Activated gamma-delta T cell treated with anti-CD3 and anti-CD28 coated beads, Interleukin-2, amount 50 U/mL, for 16 hours (primary cell): ENCODE measurements around the gene PRMT6.
A peak's percentile ranks its signal among the peaks of the same experiment; 100 is the strongest.
"Not testable (repeated sequence)": the region's sequence is repeated elsewhere in the genome, so short reads cannot be mapped to it uniquely, and the experiment has no call there.

ENCODE experiments used
- DNase-seq: peaks from one replicate; pipeline ENCODE4 v3.0.0-alpha.2; 2020; ENCODE audit warnings: low read depth

PRMT6 gene

DNA sequence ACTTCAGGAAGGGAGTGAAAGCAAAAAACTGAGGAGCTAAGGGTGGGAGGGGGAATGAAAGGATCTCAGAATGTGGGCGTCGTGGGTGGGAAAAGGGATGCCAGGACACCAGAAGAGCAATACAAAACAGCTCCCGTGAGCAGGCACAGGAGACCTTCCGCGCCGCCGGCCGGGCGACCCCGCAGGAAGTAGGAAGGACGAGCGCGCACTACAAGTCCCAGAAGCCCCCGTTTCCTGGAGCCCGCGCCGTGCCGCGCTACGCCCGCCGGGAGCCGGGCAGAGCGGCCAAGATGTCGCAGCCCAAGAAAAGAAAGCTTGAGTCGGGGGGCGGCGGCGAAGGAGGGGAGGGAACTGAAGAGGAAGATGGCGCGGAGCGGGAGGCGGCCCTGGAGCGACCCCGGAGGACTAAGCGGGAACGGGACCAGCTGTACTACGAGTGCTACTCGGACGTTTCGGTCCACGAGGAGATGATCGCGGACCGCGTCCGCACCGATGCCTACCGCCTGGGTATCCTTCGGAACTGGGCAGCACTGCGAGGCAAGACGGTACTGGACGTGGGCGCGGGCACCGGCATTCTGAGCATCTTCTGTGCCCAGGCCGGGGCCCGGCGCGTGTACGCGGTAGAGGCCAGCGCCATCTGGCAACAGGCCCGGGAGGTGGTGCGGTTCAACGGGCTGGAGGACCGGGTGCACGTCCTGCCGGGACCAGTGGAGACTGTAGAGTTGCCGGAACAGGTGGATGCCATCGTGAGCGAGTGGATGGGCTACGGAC, at the start of gene PRMT6:
Gene PRMT6 (plus strand): TSS at position 249 of the 771 bp plus-strand sequence. CDS start 42 bp downstream, at position 291.
- DNase-seq = peak; percentile 72

DNA sequence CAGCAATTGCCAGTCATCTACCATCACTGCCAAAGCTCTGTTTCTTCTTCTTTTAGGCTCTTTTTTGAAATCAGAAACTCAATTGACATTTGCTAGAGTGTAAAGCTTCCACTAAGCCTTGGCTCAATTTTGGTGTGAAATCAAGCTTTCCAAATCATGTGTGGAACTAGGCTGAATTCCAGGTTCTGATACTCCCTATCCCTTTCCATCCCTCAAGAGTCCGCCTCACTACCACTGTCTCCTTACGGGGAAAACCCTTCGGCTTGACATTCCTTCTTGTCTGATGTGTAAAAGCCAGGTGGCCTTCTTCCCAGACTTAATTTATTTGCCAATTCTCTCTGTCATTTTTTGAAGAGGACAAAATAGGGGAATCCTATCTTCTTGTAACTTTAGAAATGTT, 47.2 kb upstream of the PRMT6 start:
- DNase-seq = no peak

DNA sequence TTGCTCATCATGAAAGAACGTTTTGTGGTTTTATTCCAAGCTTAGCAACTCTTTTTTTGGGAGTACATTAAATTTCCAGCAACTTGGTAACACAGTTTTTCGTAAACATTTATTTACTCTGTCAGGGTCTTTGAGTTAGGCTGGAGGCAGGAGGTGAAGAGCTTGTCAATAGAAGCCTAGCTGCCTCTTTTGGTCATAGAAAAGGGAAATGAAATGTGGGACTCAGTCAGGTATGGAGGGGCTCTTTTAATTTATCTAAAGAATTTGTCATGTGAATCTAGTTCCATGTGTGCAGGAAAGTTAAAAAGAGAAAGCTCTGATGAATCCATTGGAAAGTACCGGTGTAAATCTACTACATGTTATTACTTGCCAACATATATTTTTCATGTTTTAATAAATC, 45.9 kb upstream of the PRMT6 start:
- DNase-seq = no peak

DNA sequence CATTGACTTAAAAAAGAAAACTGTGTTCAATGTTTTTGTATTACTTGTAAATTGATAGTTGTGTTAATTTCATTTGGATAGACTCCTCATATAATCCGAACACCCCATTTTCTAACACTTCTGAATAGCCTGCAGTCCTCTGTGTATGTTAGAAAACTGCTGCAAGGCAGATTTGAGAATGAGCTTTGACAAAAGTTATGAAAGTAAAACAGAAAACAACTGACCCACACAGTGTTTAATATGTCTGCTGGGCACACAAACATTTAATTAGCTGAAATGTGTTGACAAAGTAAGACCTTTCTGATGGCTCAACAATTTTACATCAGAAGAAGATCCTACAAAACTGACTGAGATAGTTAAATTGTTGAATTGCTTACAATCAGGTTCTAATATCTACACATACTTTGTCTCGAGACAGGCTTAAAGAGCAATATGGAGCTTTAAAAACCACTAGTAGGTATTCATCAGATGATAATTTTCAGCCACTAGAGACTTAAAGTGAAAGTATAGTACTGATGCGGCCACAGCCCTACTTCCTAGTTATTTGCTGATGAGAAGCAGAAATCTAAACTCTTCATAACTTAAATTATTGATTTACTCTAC, 40.0 kb upstream of the PRMT6 start:
- DNase-seq = no peak

DNA sequence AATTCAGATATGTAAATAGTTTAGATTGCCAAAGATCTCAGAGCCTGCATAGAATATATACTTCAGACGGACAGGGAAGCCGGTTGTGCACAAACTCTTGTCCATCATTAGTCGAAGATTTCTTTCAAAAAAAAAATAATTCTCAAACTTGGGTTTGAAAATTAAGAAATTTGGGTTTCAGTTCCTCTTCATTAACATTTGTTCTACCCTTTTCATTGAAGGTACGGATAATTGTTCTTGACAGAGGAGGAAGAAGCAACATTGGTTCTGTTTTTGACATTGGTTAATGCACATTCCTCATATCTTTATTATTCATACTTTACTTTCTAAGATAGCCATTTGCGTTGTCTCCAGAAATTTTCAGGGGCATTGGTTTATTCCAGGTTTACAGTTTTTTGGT, 38.0 kb upstream of the PRMT6 start:
- no peak for DNase-seq

DNA sequence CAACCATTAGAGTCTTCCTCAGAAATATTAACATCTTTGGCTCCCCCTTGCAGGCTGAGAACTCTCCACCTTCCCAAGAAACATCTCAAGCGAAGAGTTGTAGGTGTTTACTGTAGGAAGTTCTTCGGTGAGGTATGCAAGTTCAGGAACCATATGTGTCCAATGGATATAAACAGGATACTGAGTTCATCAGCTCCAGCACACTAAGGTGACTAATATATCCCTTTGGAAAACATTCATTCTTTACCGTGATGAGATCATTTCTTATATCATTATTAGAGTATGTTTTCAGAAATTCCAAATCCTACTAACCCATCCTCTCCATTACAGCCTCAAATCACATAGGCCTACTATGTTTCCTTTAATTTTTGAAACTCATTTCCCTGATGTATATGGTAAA, 37.3 kb upstream of the PRMT6 start:
- DNase-seq = no peak

DNA sequence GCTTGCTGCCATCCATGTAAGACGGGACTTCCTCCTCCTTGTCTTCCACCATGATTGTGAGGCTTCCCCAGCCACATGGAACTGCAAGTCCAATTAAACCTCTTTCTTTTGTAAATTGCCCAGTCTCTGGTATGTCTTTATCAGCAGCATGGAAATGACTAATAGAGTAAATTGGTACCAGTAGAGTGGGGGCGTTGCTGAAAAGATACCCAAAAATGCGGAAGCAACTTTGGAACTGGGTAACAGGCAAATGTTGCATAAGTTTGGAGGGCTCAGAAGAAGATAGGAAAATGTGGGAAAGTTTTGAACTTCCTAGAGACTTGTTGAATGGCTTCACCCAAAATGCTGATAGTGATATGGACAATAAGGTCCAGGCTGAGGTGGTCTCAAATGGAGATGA, 17.6 kb upstream of the PRMT6 start:
- DNase-seq = not testable (repeated sequence)

DNA sequence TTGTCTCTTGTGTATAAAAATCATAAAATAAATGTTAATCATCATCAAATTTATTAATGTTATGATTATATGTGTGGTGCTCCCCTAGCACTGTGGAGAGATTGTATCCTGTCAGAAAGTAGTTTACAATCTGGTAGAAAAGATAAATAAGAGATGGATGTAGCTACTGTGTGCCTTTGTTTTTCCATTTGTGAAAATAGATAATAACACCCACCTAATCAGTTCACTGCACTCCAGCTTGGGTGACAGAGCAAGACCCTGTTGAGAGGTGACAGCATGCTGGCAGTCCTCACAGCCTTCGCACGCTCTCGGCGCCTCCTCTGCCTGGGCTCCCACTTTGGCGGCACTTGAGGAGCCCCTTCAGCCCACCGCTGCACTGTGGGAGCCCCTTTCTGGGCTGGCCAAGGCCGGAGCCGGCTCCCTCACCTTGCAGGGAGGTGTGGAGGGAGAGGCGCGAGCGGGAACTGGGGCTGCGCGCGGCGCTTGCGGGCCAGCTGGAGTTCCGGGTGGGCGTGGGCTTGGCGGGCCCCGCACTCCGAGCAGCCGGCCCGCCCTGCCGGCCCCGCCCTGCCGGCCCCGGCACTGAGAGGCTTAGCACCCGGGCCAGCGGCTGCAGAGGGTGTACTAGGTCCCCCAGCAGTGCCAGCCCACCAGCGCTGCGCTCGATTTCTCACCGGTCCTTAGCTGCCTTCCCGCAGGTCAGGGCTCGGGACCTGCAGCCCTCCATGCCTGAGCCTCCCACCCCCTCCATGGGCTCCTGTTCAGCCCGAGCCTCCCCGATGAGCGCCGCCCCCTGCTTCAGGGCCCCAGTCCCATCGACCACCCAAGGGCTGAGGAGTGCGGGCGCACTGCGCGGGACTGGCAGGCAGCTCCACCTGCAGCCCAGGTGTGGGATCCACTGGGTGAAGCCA, 11.9 kb upstream of the PRMT6 start:
- not testable (repeated sequence) for DNase-seq

DNA sequence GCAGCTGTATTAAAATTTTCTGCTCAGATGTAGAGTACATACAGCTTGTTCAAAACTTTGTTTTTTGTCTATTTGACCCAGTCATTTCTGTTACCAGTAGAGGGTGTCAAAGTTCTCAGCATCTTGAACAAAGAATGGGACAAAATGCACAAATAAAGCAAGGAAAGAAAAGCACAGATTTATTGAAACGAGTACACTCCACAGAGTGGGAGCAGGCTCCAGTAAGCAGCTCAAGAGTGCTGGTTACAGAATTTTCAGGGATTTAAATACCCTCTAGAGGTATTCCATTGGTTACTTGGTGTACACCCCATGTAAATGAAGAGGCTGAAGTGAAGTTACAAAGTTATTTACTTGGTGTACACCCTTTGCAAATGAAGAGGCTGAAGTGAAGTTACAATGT, 8.9 kb upstream of the PRMT6 start:
- no peak for DNase-seq

DNA sequence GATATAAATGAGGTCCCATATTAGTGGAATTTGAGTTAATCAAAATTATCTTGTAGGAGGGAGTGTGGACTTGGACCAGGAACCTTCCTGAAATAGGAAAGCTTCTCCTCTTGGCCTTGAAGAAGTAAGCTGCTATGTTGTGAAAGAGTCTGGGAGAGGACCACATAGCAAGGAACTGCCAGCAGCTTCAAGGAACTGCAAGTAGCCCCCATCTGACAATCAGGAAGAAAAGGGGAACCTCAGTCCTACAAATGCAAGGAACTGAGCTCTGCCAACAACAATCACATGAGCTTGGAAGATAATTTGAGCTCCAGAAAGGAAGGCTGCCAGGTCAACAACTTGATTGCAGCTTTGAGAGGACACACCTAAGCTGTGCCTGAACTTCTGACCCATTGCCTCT, 8.2 kb upstream of the PRMT6 start:
- DNase-seq = no peak

DNA sequence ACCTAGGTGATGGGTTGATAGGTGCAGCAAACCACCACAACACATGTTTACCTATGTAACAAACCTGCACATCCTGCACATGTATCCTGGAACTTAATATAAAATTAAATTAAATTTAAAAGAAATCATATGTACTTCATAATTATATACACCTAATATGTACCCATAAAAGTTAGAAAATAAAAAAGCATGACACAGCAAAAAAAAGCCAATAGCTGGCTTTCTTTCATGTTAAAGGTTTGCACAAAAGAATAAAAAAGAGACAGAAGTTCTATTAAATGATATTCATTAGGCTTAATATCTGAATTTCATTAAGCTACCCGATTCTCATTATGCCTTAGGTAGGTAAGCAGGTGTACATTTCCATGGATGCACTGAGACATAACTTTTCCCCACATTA, 5.2 kb upstream of the PRMT6 start:
- DNase-seq = no peak

DNA sequence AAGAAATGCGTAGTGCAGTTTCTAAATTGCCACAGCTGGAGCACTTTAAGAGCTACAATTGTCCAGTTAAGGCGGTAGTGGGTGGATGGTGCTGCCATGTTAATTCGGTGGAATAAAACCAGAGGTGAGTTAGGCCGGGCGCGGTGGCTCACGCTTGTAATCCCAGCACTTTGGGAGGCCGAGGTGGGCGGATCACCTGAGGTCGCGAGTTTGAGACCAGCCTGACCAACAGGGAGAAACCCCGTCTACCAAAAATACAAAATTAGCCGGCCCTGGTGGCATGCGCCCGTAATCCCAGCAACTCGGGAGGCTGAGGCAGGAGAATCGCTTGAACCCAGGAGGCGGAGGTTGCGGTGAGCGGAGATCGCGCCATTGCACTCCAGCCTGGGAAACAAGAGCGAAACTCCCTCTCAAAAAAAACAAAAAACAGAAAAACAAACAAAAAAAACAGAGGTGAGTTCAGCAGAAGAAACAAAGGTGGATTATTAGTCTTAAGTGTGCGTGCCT, 502 bp upstream of the PRMT6 start:
- DNase-seq = not testable (repeated sequence)

DNA sequence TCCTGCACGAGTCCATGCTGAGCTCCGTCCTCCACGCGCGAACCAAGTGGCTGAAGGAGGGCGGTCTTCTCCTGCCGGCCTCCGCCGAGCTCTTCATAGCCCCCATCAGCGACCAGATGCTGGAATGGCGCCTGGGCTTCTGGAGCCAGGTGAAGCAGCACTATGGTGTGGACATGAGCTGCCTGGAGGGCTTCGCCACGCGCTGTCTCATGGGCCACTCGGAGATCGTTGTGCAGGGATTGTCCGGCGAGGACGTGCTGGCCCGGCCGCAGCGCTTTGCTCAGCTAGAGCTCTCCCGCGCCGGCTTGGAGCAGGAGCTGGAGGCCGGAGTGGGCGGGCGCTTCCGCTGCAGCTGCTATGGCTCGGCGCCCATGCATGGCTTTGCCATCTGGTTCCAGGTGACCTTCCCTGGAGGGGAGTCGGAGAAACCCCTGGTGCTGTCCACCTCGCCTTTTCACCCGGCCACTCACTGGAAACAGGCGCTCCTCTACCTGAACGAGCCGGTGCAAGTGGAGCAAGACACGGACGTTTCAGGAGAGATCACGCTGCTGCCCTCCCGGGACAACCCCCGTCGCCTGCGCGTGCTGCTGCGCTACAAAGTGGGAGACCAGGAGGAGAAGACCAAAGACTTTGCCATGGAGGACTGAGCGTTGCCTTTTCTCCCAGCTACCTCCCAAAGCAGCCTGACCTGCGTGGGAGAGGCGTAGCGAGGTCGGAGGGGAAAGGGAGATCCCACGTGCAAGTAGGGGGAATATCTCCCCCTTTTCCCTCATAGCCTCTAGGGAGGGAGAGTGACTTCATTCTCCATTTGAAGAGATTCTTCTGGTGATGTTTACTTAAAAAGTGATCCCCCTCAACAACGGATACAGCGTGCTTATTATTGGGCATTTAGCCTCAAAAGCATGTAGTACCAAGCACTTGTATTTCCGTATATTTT, 991 bp downstream of the PRMT6 start:
- DNase-seq = peak; percentile 3

DNA sequence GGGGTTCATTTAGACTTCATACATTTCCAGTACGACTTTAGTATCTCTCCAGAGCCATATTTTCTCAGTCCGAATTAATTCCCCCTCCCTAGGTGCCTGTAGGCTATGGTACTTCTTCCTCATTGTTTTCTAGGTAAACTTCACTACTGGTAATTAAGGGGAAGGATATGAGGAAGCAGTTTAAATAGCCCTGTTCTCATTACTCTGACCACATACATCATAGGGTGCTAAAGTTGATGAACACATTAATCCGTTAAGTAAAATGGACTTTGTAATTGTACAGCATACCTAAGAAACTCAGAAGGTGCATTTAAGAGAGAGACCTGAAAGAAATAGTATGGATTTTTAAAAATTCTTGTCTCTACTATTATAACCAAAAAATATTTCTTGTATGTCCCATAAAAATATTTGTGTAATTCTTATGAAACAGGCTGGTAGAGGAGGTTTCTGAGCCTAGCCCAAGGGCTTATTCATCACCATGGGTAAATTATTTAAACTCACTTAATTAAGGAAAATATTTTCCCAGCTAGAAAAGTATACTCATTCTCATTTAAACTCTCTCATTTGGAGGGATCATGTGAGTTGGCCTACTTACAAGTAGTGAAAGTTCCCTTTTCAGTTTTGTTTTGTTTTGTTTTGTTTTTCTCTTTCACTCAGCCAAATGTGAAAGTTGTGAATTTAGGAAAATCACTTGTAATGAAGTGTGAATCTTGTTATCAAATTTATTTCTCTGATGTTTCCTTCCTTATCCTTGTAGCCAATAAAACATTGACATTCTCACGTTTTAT, 2.0 kb downstream of the PRMT6 start:
- no peak for DNase-seq

DNA sequence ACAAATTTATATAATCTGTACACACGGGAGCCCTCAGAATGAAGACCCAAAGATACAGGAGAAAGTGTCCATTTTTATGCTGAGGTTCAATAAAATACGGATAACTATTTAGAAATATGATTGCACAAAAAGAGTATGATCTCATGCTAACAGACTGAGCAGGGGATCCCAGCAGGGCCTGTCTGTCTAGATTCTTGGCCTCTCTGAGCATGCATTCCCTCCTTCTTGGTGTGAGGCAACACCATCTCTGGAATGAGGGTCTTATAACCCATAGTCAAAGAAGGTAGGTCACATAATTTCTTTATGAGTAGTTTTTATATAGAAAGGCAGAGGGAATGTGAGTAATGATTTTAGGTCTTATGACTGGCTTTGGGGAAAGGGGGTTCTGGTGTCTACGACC, 5.4 kb downstream of the PRMT6 start:
- no peak for DNase-seq

DNA sequence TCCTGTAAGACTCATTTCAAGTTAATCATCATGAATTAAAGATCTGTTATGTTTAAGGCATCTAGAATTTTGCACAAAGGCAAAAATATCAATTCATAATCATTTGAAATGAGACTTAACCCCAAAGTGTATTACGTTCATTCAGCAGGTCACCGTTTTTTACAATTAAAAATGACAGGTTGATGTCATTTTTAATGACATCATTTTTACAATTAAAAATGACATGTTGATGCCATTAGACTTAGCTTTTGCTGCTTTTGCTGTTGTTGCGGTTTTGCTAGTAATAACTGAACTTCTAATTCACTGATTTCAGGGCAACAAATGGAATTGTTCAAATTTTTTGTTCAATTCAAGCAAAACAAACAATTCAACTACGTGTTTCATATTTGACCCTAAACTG, 17.0 kb downstream of the PRMT6 start:
- DNase-seq = no peak

DNA sequence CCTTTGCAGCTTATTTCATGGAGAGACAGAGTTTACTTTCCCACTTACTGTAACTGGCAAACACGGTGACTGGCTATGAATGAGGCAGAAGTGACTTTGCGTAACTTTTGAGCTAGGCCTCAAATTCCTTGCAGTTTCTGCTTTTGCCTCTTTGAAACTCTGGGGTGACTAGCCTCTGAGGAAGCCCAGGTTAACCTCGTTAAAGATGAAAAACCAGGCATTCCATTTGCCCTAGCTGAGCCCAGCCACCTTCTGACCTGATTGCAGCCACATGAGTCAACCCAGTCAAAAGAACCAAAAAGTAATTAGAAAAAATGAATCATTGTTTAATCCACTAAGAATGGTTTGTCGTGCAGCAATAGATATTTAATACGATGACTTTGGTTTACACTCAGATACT, 20.4 kb downstream of the PRMT6 start:
- DNase-seq = no peak

DNA sequence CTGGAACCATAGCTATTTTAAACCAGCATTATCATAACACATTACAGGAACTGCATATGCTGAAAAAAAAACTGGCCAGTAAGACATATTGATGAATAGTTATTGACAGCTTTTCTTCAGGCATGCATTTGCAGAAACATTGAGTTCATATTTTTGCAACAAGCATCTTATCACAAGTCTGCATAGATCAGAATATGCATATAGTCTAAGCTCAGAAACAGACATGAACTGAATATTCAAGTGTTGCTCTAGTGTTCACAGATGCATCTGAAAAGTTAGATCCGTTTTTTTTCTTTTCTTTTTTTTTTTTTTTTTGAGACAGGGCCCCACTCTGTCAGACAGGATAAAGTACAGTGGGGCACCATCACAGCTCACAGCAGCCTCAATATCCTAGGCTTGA, 22.8 kb downstream of the PRMT6 start:
- DNase-seq = no peak

DNA sequence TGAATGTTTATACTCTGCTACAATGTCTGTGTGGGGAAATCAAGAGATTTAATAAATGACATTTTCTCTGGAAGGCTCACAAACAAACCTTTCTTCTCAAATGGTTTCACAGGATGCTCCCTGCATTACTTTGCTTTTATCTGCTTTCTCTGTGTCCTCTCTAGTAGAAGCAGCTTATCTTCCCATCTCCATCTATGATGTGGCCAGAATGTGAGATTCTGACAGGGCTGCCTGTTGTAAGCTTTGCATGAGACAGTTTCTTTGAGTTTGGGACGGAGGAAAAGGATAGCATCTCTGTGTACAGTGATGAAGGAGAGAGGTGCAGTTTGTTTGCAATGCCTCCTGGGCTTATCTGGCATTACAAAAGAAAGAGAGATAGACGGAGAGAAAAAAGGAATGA, 24.6 kb downstream of the PRMT6 start:
- no peak for DNase-seq

DNA sequence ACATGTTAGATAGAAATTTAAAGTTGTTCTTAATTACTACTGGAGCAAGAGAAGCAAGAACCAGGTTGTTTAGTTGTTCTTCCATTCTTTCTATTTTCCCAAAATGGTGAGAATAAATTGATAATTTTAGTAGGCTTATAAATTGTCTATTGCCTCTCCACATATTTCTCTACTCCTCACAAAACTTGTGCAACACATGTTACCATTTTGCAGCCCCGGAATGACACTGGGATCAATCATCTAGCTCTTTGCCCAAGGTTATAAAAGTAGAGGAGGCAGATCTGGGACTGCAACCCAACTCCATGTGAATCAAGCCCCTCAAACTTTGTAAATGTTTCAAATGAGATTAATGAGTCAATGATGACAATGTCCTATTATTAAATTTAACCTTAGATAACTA, 34.9 kb downstream of the PRMT6 start:
- no peak for DNase-seq

DNA sequence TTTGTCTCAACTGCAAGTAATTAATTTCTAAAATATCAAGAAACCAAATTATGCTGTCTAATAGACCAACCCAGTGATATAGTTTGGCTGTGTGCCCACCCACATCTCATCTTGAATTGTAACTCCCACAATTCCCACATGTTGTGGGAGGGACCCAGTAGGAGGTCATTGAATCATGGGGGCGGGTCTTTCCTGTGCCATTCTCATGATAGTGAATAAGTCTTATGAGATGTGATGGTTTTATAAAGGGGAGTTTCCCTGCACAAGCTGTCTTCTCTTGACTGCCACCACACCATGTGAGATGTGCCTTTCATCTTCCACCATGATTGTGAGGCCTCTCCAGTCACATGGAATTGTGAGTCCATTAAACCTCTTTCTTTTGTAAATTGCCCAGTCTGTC, 36.9 kb downstream of the PRMT6 start:
- not testable (repeated sequence) for DNase-seq
